Smooth muscle cell (in vitro differentiated cells): ENCODE results near the gene NUP107. TPM values are rescaled to one million over a fixed set of nuclear protein-coding genes. Genes with fewer than 3 reads are reported as not detected.
A peak's percentile ranks its signal among the peaks of the same experiment; 100 is the strongest.

Experiments used
- DNase-seq: peaks from one replicate; lab custom pipeline; 2025; ENCODE audit not compliant: unreplicated experiment; lab: John Stamatoyannopoulos, UW
- H2AFZ ChIP-seq: fragments of 200-600 bp; sonication (generic); 2 replicates; pipeline ENCODE4 v1.6.0; 2016; ENCODE audit warnings: antibody characterized with exemption, low read depth, mild to moderate bottlenecking
- H3F3A ChIP-seq: fragments of 200-600 bp; sonication (generic); 2 replicates; pipeline ENCODE4 v1.6.0; 2017; ENCODE audit warnings: antibody characterized with exemption, low read depth
- H3K27ac ChIP-seq: fragments of 200-600 bp; sonication (generic); 2 replicates; pipeline ENCODE4 v1.5.1; 2016; ENCODE audit warnings: low read depth, mild to moderate bottlenecking
- H3K27me3 ChIP-seq: fragments of 200-600 bp; sonication (generic); 2 replicates; pipeline ENCODE4 v1.6.1; 2016; ENCODE audit warnings: low read depth, mild to moderate bottlenecking
- H3K36me3 ChIP-seq: fragments of 200-600 bp; sonication (generic); 2 replicates; pipeline ENCODE4 v1.5.1; 2016; ENCODE audit warnings: low read depth
- H3K4me1 ChIP-seq: fragments of 200-600 bp; sonication (generic); 2 replicates; pipeline ENCODE4 v1.5.1; 2016; ENCODE audit warnings: low read depth
- H3K4me2 ChIP-seq: fragments of 200-600 bp; sonication (generic); 2 replicates; pipeline ENCODE4 v1.6.0; 2016; ENCODE audit warnings: mild to moderate bottlenecking
- H3K4me3 ChIP-seq: fragments of 200-600 bp; sonication (generic); 2 replicates; pipeline ENCODE4 v1.5.1; 2016; ENCODE audit warnings: mild to moderate bottlenecking
- H3K79me2 ChIP-seq: fragments of 200-600 bp; sonication (generic); 2 replicates; pipeline ENCODE4 v1.6.0; 2016; ENCODE audit warnings: low read depth, mild to moderate bottlenecking
- H3K9ac ChIP-seq: fragments of 200-600 bp; sonication (generic); 2 replicates; pipeline ENCODE4 v1.6.0; 2016; ENCODE audit warnings: low read depth
- H3K9me3 ChIP-seq: fragments of 200-600 bp; sonication (generic); replicated peaks from 2 replicates; pipeline ENCODE4 v1.5.1; 2016; ENCODE audit warnings: low read depth
- H4K20me1 ChIP-seq: fragments of 200-600 bp; sonication (generic); 2 replicates; pipeline ENCODE4 v1.6.0; 2016; ENCODE audit warnings: low read depth
- WGBS: methylation state at CpG from one replicate; pipeline ENCODE4 v1.1.7; 2016; ENCODE audit warnings: low lambda C conversion rate; 5-methylcytosine and 5-hydroxymethylcytosine counted together
- polyA plus RNA-seq: library from polyadenylated mRNA; unstranded; fragments of >200 nt; fragmentation: Nextera tagmentation; extraction: Ambion mirVana; gene quantifications from 2 replicates; pipeline ENCODE4 v1.2.1, GENCODE V29; 2016
- total RNA-seq: library from RNA; depleted of rRNA; stranded (reverse); fragments of >200 nt; gene quantifications from 2 replicates; pipeline ENCODE4 v1.2.3, GENCODE V29; 2014
- TF ChIP-seq, protein P1 (sequence below): fragments of 200-600 bp; sonication (generic); IDR thresholded peaks from 2 replicates; pipeline ENCODE4 v1.5.1; 2017; ENCODE audit warnings: borderline replicate concordance, mild to moderate bottlenecking, antibody characterized with exemption; ENCODE audit not compliant: insufficient read depth, poor library complexity, severe bottlenecking

The NUP107 gene
- total and polyA plus RNA-seq, 2 experiments from 2014 or later = 39.9 to 51.1 TPM

DNA sequence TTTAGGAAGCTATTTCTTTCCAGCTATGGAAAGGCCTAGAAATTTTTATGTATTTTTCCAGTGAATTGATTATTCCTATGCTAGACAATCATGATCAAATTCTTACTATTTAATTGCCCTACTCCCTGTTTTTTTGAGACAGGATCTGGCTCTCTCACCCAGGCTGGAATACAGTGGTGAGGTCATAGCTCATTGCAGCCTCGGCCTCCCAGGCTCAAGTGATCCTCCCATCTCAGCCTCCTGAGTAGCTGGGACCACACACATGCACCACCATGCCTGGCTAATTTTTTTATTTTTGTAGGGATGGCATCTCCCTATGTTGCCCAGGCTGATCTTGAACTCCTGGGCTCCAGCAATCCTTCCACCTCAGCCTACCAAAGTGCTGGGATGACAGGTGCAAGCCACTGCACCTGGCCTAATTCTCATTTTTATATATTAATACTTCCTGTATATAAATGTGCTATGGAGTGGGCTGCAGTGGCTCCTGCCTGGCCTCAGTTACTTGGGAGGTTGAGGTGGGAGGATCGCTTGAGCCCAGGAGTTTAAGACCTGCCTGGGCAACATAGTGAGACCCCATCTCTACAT is 105.2 kb downstream of the NUP107 start:
- H3K9ac ChIP-seq = no peak overlapping the region
- 98% methylated on average over 2 of the region's 2 CpGs for WGBS
- H3K36me3 ChIP-seq = no peaks in the 10 kb centered on the region
- H3K9me3 ChIP-seq = no peaks in the 10 kb centered on the region
- TF ChIP-seq, protein P1, sequence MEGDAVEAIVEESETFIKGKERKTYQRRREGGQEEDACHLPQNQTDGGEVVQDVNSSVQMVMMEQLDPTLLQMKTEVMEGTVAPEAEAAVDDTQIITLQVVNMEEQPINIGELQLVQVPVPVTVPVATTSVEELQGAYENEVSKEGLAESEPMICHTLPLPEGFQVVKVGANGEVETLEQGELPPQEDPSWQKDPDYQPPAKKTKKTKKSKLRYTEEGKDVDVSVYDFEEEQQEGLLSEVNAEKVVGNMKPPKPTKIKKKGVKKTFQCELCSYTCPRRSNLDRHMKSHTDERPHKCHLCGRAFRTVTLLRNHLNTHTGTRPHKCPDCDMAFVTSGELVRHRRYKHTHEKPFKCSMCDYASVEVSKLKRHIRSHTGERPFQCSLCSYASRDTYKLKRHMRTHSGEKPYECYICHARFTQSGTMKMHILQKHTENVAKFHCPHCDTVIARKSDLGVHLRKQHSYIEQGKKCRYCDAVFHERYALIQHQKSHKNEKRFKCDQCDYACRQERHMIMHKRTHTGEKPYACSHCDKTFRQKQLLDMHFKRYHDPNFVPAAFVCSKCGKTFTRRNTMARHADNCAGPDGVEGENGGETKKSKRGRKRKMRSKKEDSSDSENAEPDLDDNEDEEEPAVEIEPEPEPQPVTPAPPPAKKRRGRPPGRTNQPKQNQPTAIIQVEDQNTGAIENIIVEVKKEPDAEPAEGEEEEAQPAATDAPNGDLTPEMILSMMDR = no peak
- H3K27me3 ChIP-seq = no peaks in the 10 kb centered on the region
- H3K4me3 ChIP-seq = no peak overlapping the region
- H2AFZ ChIP-seq = no peak overlapping the region
- H4K20me1 ChIP-seq = no peaks in the 10 kb centered on the region
- no peak overlapping the region for H3K27ac ChIP-seq
- no peak overlapping the region for H3K4me2 ChIP-seq
- peaks cover 6% of the 10 kb centered on the region for H3K4me1 ChIP-seq
- no peak for DNase-seq
- no peaks in the 10 kb centered on the region for H3K79me2 ChIP-seq
- H3F3A ChIP-seq = peaks cover 4% of the 10 kb centered on the region

DNA sequence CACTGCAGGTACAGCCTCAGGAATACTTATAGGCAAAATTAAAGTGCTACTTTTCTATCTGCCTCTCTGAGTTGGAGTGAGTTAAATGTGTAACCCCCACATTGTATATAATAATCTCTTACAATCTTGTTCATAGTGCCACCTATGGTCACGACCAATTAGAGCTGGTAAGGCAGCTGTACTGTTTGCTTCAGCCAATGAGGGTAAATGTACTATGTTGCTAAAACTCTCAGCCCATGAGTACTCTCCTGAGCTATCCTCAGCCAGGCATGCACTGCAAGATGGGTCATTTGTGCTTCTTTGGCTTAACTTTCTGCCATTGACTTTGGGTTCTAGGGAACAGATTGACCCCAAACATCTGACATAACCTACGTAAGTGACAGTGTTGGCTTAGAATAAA is 106.2 kb downstream of the NUP107 start:
- H4K20me1 ChIP-seq = no peaks in the 10 kb centered on the region
- no peaks in the 10 kb centered on the region for H3K9me3 ChIP-seq
- H3K4me3 ChIP-seq = no peak overlapping the region
- no peak overlapping the region for H2AFZ ChIP-seq
- no peak for DNase-seq
- TF ChIP-seq, protein P1 = no peak
- no peak overlapping the region for H3K9ac ChIP-seq
- no peak overlapping the region for H3K4me2 ChIP-seq
- no peaks in the 10 kb centered on the region for H3K79me2 ChIP-seq
- WGBS = 77% methylated on average over 2 of the region's 2 CpGs
- H3F3A ChIP-seq = peaks cover 2% of the 10 kb centered on the region
- H3K27me3 ChIP-seq = no peaks in the 10 kb centered on the region
- no peaks in the 10 kb centered on the region for H3K4me1 ChIP-seq
- H3K27ac ChIP-seq = no peak overlapping the region
- H3K36me3 ChIP-seq = no peaks in the 10 kb centered on the region

DNA sequence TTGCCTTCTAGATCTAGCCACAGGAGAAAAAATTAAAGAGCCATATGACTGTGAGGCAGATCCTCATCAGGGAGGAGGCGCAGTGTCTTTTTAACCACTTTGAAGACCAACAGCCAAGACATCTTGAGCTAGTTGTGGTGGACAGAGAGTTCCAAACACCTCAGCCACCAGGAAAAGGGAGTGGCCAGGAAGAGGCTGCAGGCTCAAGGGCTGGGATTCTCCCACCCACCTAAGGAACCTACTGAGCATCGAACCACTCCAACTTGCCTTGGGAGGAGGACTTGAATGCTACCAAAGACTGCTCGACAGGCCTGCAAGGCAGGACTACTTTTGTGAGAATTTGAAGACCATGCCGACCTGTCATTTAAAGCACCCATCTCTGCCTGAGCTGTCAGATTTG is 106.7 kb downstream of the NUP107 start:
- H3K9ac ChIP-seq = no peak overlapping the region
- H3F3A ChIP-seq = no peaks in the 10 kb centered on the region
- no peaks in the 10 kb centered on the region for H3K79me2 ChIP-seq
- H3K36me3 ChIP-seq = no peaks in the 10 kb centered on the region
- no peak overlapping the region for H2AFZ ChIP-seq
- H3K9me3 ChIP-seq = no peaks in the 10 kb centered on the region
- no peaks in the 10 kb centered on the region for H3K4me1 ChIP-seq
- 97% methylated on average over 4 of the region's 4 CpGs for WGBS
- H4K20me1 ChIP-seq = no peaks in the 10 kb centered on the region
- no peaks in the 10 kb centered on the region for H3K27me3 ChIP-seq
- H3K4me3 ChIP-seq = no peak overlapping the region
- H3K4me2 ChIP-seq = no peak overlapping the region
- TF ChIP-seq, protein P1 = no peak
- no peak overlapping the region for H3K27ac ChIP-seq
- no peak for DNase-seq

DNA sequence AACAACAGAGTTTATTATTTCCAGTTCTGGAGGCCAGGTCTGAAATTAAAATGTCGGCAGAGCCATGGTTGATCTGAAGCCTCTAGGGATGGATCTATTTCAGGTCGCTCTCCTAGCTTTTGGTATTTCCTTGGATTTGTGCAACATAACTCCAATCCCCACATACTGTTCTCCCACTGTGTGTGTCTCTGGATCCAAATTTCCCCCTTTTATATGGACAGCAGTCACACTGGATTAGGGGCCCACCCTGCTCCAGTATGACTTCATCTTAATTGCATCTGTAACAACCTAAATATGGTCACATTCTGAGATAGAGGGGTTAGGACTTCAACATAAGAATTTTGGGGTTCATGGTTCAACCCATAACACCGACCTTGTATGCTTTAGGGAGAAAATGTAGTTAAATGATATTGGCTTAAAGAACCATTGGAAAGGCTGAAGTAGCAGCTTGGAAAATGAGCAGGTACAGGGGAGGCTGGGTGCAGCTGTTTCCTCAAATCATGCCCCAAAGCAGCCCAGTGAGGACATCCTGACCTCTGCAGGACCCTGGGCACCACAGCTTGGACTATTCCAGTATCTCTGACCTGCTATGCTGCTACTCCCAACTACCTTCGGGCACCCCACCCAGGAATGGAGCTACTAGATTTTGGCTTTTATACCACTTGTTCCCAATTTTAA is 107.3 kb downstream of the NUP107 start:
- Histone ChIP-seq H3K36me3 (no peaks in the 10 kb centered on the region), H3K9me3 (no peaks in the 10 kb centered on the region), H3F3A (no peaks in the 10 kb centered on the region), H2AFZ (no peak overlapping the region), H3K27ac (peak overlapping the region; percentile 62), H3K4me2 (no peak overlapping the region), H3K4me3 (no peak overlapping the region), H3K9ac (no peak overlapping the region), H3K4me1 (no peaks in the 10 kb centered on the region), H3K79me2 (no peaks in the 10 kb centered on the region), H4K20me1 (no peaks in the 10 kb centered on the region), H3K27me3 (no peaks in the 10 kb centered on the region)
- DNase-seq = no peak
- TF ChIP-seq, protein P1 = no peak
- 92% methylated on average over 4 of the region's 4 CpGs for WGBS
